ENCODE results near the gene CLCNKA. TPM values are rescaled to one million over a fixed set of nuclear protein-coding genes. Genes with fewer than 3 reads are reported as not detected.

CLCNKA gene
- total RNA-seq, 1 experiment from 2014 or later: 1.0 TPM

GRCh38 chr1:15988856-15989736, 32.7 kb upstream of the CLCNKA start:
- Histone ChIP-seq H3F3A (ENCODE audit: insufficient read depth, low read depth) (no peaks in the 10 kb centered on the region), H3K36me3 (ENCODE audit: low read depth) (no peaks in the 10 kb centered on the region), H3K4me3 (no peak overlapping the region), H3K27me3 (ENCODE audit: insufficient read depth, low read depth) (no peaks in the 10 kb centered on the region), H3K27ac (no peak overlapping the region), H3K4me1 (replicated peaks; ENCODE audit: insufficient read depth) (no peaks in the 10 kb centered on the region), H3K79me2 (ENCODE audit: low read depth) (no peaks in the 10 kb centered on the region), H3K9me2 (ENCODE audit: insufficient read depth) (no peaks in the 10 kb centered on the region), H2AFZ (no peak overlapping the region), H3K9me3 (ENCODE audit: insufficient read depth, low read depth) (no peaks in the 10 kb centered on the region), H4K20me1 (ENCODE audit: insufficient read depth) (no peaks in the 10 kb centered on the region), H3K4me2 (no peak overlapping the region)
- BruUV-seq (replicated peaks): no TSS peak
- intact Hi-C loops (cut with micrococcal nuclease; ENCODE audit: unreplicated experiment): no loop called here
- ChIA-PET CTCF (no interaction called here), POLR2A (ENCODE audit: unreplicated experiment) (interaction anchor here (0.6 kb wide), 1 partner anchor 30 kb away, joined by 29 read pairs; no protein-coding TSS in a partner anchor)
- no peak for DNase-seq
- no peak for TF ChIP-seq EZH2 (IDR thresholded peaks at IDR 0.05; ENCODE audit: low read depth)
- TF ChIP-seq, protein P1, sequence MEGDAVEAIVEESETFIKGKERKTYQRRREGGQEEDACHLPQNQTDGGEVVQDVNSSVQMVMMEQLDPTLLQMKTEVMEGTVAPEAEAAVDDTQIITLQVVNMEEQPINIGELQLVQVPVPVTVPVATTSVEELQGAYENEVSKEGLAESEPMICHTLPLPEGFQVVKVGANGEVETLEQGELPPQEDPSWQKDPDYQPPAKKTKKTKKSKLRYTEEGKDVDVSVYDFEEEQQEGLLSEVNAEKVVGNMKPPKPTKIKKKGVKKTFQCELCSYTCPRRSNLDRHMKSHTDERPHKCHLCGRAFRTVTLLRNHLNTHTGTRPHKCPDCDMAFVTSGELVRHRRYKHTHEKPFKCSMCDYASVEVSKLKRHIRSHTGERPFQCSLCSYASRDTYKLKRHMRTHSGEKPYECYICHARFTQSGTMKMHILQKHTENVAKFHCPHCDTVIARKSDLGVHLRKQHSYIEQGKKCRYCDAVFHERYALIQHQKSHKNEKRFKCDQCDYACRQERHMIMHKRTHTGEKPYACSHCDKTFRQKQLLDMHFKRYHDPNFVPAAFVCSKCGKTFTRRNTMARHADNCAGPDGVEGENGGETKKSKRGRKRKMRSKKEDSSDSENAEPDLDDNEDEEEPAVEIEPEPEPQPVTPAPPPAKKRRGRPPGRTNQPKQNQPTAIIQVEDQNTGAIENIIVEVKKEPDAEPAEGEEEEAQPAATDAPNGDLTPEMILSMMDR (conservative IDR thresholded peaks at IDR 0.05): no peak

DNA sequence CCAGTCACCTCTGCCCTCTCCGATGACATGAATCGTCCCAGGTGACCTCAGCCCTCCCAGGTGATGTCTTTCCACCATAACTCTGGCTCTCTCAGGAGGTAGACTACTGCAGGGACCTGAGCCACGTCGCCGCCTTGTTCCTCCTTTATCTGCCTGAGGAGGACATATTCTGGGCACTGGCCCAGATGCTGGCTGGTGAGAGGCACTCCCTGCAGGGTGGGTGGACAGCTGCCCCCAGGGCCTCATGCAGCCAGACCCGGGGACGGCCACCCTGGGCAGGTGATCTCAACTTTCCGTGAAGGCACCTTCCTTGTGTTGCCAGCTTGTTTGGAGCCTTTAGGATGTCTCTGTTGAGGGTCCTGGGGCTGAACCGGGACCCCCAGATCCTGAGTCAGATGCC, 32.1 kb upstream of the CLCNKA start:
- no peak overlapping the region for H3K27ac ChIP-seq
- no peak overlapping the region for H3K4me3 ChIP-seq
- H4K20me1 ChIP-seq (ENCODE audit: insufficient read depth): no peaks in the 10 kb centered on the region
- no peaks in the 10 kb centered on the region for H3K9me3 ChIP-seq (ENCODE audit: insufficient read depth, low read depth)
- no peak overlapping the region for H3K4me2 ChIP-seq
- no peaks in the 10 kb centered on the region for H3K9me2 ChIP-seq (ENCODE audit: insufficient read depth)
- H3K27me3 ChIP-seq (ENCODE audit: insufficient read depth, low read depth): no peaks in the 10 kb centered on the region
- POLR2A ChIA-PET (ENCODE audit: unreplicated experiment): no interaction called here
- H3F3A ChIP-seq (ENCODE audit: insufficient read depth, low read depth): no peaks in the 10 kb centered on the region
- CTCF ChIA-PET: no interaction called here
- no TSS peak for BruUV-seq (replicated peaks)
- TF ChIP-seq, protein P1 (conservative IDR thresholded peaks at IDR 0.05): no peak
- TF ChIP-seq EZH2 (IDR thresholded peaks at IDR 0.05; ENCODE audit: low read depth): no peak
- intact Hi-C loops (cut with micrococcal nuclease; ENCODE audit: unreplicated experiment): no loop called here
- no peak overlapping the region for H2AFZ ChIP-seq
- DNase-seq: no peak
- no peaks in the 10 kb centered on the region for H3K79me2 ChIP-seq (ENCODE audit: low read depth)
- H3K36me3 ChIP-seq (ENCODE audit: low read depth): no peaks in the 10 kb centered on the region
- no peaks in the 10 kb centered on the region for H3K4me1 ChIP-seq (replicated peaks; ENCODE audit: insufficient read depth)

DNA sequence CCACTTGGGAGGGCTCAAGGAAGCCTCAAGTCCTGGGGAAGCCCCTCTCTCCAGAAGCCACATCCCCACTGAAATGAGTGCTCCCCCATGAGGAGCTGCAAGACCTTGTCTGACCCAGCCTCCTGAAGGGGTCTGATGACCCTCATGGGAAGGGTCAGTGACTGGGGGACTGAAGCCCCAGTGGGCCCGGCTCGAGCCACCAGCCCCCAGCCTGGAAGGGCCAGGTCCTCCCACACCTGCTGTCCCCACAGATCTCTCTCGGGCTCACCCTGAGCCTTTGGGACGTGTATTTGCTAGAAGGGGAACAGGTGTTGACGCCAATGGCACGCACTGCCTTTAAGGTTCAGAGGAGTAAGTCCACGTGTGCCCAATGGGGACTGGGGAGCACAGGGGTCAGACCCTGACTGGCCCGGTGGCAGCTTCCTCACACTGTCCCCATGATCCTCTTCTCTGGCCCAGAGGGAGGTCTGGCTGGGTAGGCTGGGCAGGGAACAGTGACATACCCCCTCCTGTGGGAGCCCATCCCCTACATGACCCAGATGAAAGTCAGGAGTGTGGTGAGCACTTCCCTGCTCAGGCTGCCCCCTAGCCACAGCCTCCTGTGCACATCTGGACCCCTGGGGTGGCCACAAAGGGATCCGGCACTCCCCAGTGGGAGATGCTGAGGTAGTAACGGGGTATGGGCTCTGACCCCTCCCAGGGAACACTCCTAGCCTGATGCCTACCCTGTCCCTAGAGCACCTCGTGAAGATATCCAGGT, 30.2 kb upstream of the CLCNKA start:
- POLR2A ChIA-PET (ENCODE audit: unreplicated experiment): no interaction called here
- intact Hi-C loops (cut with micrococcal nuclease; ENCODE audit: unreplicated experiment): no loop called here
- no peak overlapping the region for H3K27ac ChIP-seq
- no peaks in the 10 kb centered on the region for H3K9me3 ChIP-seq (ENCODE audit: insufficient read depth, low read depth)
- no TSS peak for BruUV-seq (replicated peaks)
- H4K20me1 ChIP-seq (ENCODE audit: insufficient read depth): no peaks in the 10 kb centered on the region
- CTCF ChIA-PET: no interaction called here
- H3K79me2 ChIP-seq (ENCODE audit: low read depth): no peaks in the 10 kb centered on the region
- no peaks in the 10 kb centered on the region for H3F3A ChIP-seq (ENCODE audit: insufficient read depth, low read depth)
- H3K36me3 ChIP-seq (ENCODE audit: low read depth): no peaks in the 10 kb centered on the region
- H3K4me1 ChIP-seq (replicated peaks; ENCODE audit: insufficient read depth): no peaks in the 10 kb centered on the region
- no peak overlapping the region for H2AFZ ChIP-seq
- no peak for DNase-seq
- TF ChIP-seq, protein P1 (conservative IDR thresholded peaks at IDR 0.05): no peak
- no peak for TF ChIP-seq EZH2 (IDR thresholded peaks at IDR 0.05; ENCODE audit: low read depth)
- no peaks in the 10 kb centered on the region for H3K9me2 ChIP-seq (ENCODE audit: insufficient read depth)
- no peak overlapping the region for H3K4me3 ChIP-seq
- no peak overlapping the region for H3K4me2 ChIP-seq
- no peaks in the 10 kb centered on the region for H3K27me3 ChIP-seq (ENCODE audit: insufficient read depth, low read depth)
